ENCODE results near the gene GPR39. TPM values are rescaled to one million over a fixed set of nuclear protein-coding genes. Genes with fewer than 3 reads are reported as not detected.

The GPR39 gene
- total RNA-seq, 1 experiment from 2014 or later: 0.50 TPM

DNA sequence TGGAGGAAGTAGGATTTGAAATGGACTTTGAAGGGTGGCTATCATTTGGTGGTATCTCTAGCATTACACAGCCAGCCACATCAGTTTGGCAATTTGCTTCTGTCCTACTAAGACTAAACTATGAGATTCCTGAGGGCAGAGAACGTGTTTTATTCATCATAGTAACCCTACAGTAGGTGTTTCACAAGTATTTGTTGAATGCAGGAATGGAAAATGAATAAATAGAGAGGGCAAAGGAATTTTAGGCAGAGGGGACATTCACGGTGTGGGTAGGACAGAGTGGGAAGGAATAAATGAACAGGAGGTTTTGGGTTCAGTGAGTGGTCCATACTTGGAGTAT lies 15.7 kb upstream of the GPR39 start:
- Mint-ChIP-seq H3K9me3 (no peaks in the 10 kb centered on the region; a peak in 1 of 5 replicates), H3K27me3 (ENCODE audit: low read depth) (no peaks in the 10 kb centered on the region; the same call in 1 of the 2 replicates), H3K4me1 (peaks cover 0 to 2% of the 10 kb centered on the region in 2 experiments; a peak in 1 of 4 replicates), H3K36me3 (ENCODE audit: insufficient read depth in 1 of 3, low read depth in 3 of 3) (no peaks in the 10 kb centered on the region), H3K4me3 (no peak overlapping the region; a peak in 1 of 5 replicates), H3K27ac (no peak overlapping the region)
- Histone ChIP-seq H3K18ac (ENCODE audit: insufficient read length, low read depth, low read length) (no peak overlapping the region), H4K5ac (ENCODE audit: insufficient read length, low read depth, low read length) (no peak overlapping the region), H4K20me1 (ENCODE audit: control insufficient read depth, insufficient read depth, insufficient read length) (no peaks in the 10 kb centered on the region), H3K14ac (ENCODE audit: insufficient read depth, low read length) (no peak overlapping the region), H3T11ph (ENCODE audit: low read length) (no peak overlapping the region), H2BK20ac (ENCODE audit: low read depth, low read length, poor library complexity, severe bottlenecking) (no peak overlapping the region), H2BK120ac (ENCODE audit: low read depth, low read length, poor library complexity, severe bottlenecking) (no peak overlapping the region), H3K4me1 (ENCODE audit: insufficient read depth, low read length) (no peaks in the 10 kb centered on the region), H2BK15ac (ENCODE audit: low read depth, low read length) (no peak overlapping the region), H3K27ac (ENCODE audit: insufficient read length, low read depth, low read length) (no peak overlapping the region), H3K56ac (ENCODE audit: insufficient read length, low read depth, low read length) (no peak overlapping the region), H3K27me3 (ENCODE audit: insufficient read depth, low read length) (no peaks in the 10 kb centered on the region), H2BK12ac (ENCODE audit: insufficient read length, low read depth, low read length) (no peak overlapping the region), H4K91ac (ENCODE audit: insufficient read length, low read depth, low read length) (no peak overlapping the region), H2AK5ac (ENCODE audit: insufficient read length, low read length) (no peak overlapping the region), H3K9ac (ENCODE audit: extremely low read depth, insufficient read length, low read length) (no peak overlapping the region), H3K79me1 (ENCODE audit: insufficient read depth, low read depth, low read length, poor library complexity, severe bottlenecking) (no peaks in the 10 kb centered on the region), H3K23me2 (ENCODE audit: insufficient read length, low read depth, low read length, poor library complexity, severe bottlenecking) (no peaks in the 10 kb centered on the region), H3K9me3 (ENCODE audit: control insufficient read depth, low read depth, low read length) (no peaks in the 10 kb centered on the region), H2AFZ (ENCODE audit: low read length) (no peak overlapping the region), H2BK5ac (ENCODE audit: insufficient read length, low read length) (no peak overlapping the region), H3K79me2 (ENCODE audit: insufficient read depth, low read length) (no peaks in the 10 kb centered on the region), H4K8ac (replicated peaks; ENCODE audit: insufficient read length, low read depth, low read length) (no peak overlapping the region), H3K23ac (ENCODE audit: insufficient read length, low read depth, low read length) (no peak overlapping the region), H3K4me2 (ENCODE audit: insufficient read depth, insufficient read length, low read length) (no peak overlapping the region), H3K4ac (ENCODE audit: low read depth, low read length) (no peak overlapping the region)
- TF ChIP-seq CTCF (conservative IDR thresholded peaks at IDR 0.05): no peak
- WGBS (ENCODE audit: extremely low coverage, insufficient read length, low lambda C conversion rate): no CpG with 5 or more reads among the region's 2 CpGs
- DNase-seq: no peak

Data from H9 (cell line).